Esophagus squamous epithelium (tissue), 4 donors: ENCODE results near the gene KDSR.

ENCODE experiments used
- CTCF ChIP-seq, 6 experiments: fragments of 450-650 bp in 4 of 6; fragments of 200-600 bp in 2 of 6; sonication (generic) in 2 of 6; IDR thresholded peaks; one replicate each; pipeline ENCODE4 v1.5.1; 2016 to 2019; ENCODE audit warnings: antibody characterized with exemption in 6 of 6, mild to moderate bottlenecking in 4 of 6, moderate library complexity in 4 of 6
- POLR2A ChIP-seq, 4 donors: fragments of 450-650 bp; IDR thresholded peaks; one replicate each; pipeline ENCODE4 v1.6.1; 2017; ENCODE audit warnings: antibody characterized with exemption in 4 of 4, mild to moderate bottlenecking in 4 of 4, moderate library complexity in 3 of 4

GRCh38 chr18:63399300-63399699, 32.3 kb upstream of the KDSR start:
- TF ChIP-seq CTCF (IDR thresholded peaks at IDR 0.05) (no peak), POLR2A (IDR thresholded peaks at IDR 0.05) (no peak)
